OCI-M2 (cell line): ENCODE measurements around the gene CCNC.
"Not testable (repeated sequence)": the region's sequence is repeated elsewhere in the genome, so short reads cannot be mapped to it uniquely, and the experiment has no call there.

ENCODE experiments used
- DNase-seq: peaks from one replicate; lab custom pipeline; 2025; ENCODE audit not compliant: unreplicated experiment; lab: John Stamatoyannopoulos, UW

The CCNC gene

GRCh38 chr6:99603421-99604165, 35.1 kb upstream of the CCNC start:
- no peak for DNase-seq

GRCh38 chr6:99602520-99603420, 34.3 kb upstream of the CCNC start:
- no peak for DNase-seq

GRCh38 chr6:99594696-99595095, 26.2 kb upstream of the CCNC start:
- DNase-seq: not testable (repeated sequence)

GRCh38 chr6:99592900-99593299, 24.4 kb upstream of the CCNC start:
- no peak for DNase-seq

GRCh38 chr6:99591673-99592364, 23.4 kb upstream of the CCNC start:
- DNase-seq: no peak

- DNase-seq: no peak
Observed at GRCh38 chr6:99590728-99591672, 22.5 kb upstream of the CCNC start.

- DNase-seq: no peak
Observed at GRCh38 chr6:99589907-99590493, 21.5 kb upstream of the CCNC start.

- DNase-seq: no peak
Observed at GRCh38 chr6:99589290-99589672, 20.8 kb upstream of the CCNC start.

GRCh38 chr6:99588618-99589289, 20.3 kb upstream of the CCNC start:
- DNase-seq: peak; percentile 74

- no peak for DNase-seq
Observed at GRCh38 chr6:99587792-99588191, 19.3 kb upstream of the CCNC start.

- no peak for DNase-seq
Observed at GRCh38 chr6:99579781-99580180, 11.3 kb upstream of the CCNC start.

GRCh38 chr6:99575544-99576227, 7.2 kb upstream of the CCNC start:
- DNase-seq: no peak

GRCh38 chr6:99573980-99574617, 5.6 kb upstream of the CCNC start:
- DNase-seq: no peak

- DNase-seq: no peak
Observed at GRCh38 chr6:99563056-99563723, 5.3 kb downstream of the CCNC start.

- DNase-seq: no peak
Observed at GRCh38 chr6:99560668-99561067, 7.8 kb downstream of the CCNC start.

- no peak for DNase-seq
Observed at GRCh38 chr6:99559057-99559456, 9.4 kb downstream of the CCNC start.

GRCh38 chr6:99553888-99554287, 14.6 kb downstream of the CCNC start:
- no peak for DNase-seq
